Activated CD8-positive, alpha-beta memory T cell treated with anti-CD3 and anti-CD28 coated beads for 1 hour (primary cell): ENCODE results near the gene RBM23.
A peak's percentile ranks its signal among the peaks of the same experiment; 100 is the strongest.
"Not testable (repeated sequence)": the region's sequence is repeated elsewhere in the genome, so short reads cannot be mapped to it uniquely, and the experiment has no call there.

Experiments
- DNase-seq, 2 donors: peaks; one replicate each; pipeline ENCODE4 v3.0.0-alpha.2; 2020; ENCODE audit warnings: low read depth in 1 of 2; ENCODE audit errors: extremely low read depth in 1 of 2

The RBM23 gene

GRCh38 chr14:22918804-22919600 lies at the start of gene RBM23:
TSS of gene RBM23 (minus strand) at chr14:22919149.
- peak; percentile 100 for DNase-seq

- DNase-seq, result no peak
Measured at GRCh38 chr14:22966783-22967269, 47.9 kb upstream of the RBM23 start.

GRCh38 chr14:22965916-22966782 lies 47.2 kb upstream of the RBM23 start:
- DNase-seq, result not testable (repeated sequence)

GRCh38 chr14:22962061-22962676 lies 43.2 kb upstream of the RBM23 start:
- DNase-seq, result no peak

- no peak for DNase-seq
Measured at GRCh38 chr14:22955702-22956569, 37.0 kb upstream of the RBM23 start.

- DNase-seq, result no peak
Measured at GRCh38 chr14:22952418-22952817, 33.5 kb upstream of the RBM23 start.

- not testable (repeated sequence) for DNase-seq
Measured at GRCh38 chr14:22951795-22952194, 32.8 kb upstream of the RBM23 start.

- DNase-seq, result no peak
Measured at GRCh38 chr14:22945642-22946041, 26.7 kb upstream of the RBM23 start.

GRCh38 chr14:22939684-22940083 lies 20.7 kb upstream of the RBM23 start:
- DNase-seq, result no peak

- no peak for DNase-seq
Measured at GRCh38 chr14:22935156-22935555, 16.2 kb upstream of the RBM23 start.

- no peak for DNase-seq
Measured at GRCh38 chr14:22932146-22932545, 13.2 kb upstream of the RBM23 start.

GRCh38 chr14:22929961-22930364 lies 11.0 kb upstream of the RBM23 start:
- no peak for DNase-seq

- DNase-seq, result peak; percentile 89 to 96
Measured at GRCh38 chr14:22929104-22929960, 10.4 kb upstream of the RBM23 start, which contains the start of gene PRMT5. TSS of gene PRMT5 (minus strand) at chr14:22929376. CDS start at chr14:22929361, 15 bp downstream.

- no peak for DNase-seq
Measured at GRCh38 chr14:22928237-22929103, 9.5 kb upstream of the RBM23 start.

GRCh38 chr14:22926316-22926715 lies 7.4 kb upstream of the RBM23 start:
- no peak for DNase-seq

GRCh38 chr14:22925513-22925912 lies 6.6 kb upstream of the RBM23 start:
- DNase-seq, result no peak

GRCh38 chr14:22923746-22924145 lies 4.8 kb upstream of the RBM23 start:
- DNase-seq, result no peak

- DNase-seq, result no peak
Measured at GRCh38 chr14:22922294-22922693, 3.3 kb upstream of the RBM23 start.
